Right lobe of liver (tissue), 6 donors: ENCODE results near the gene CDH2. TPM values are rescaled to one million over a fixed set of nuclear protein-coding genes. Genes with fewer than 3 reads are reported as not detected.

Experiments used
- ATAC-seq, 4 donors: fragments of 200-7000 bp; cut with Tn5 transposase; one replicate each; pipeline ENCODE4 v1.9.1; 2020; ENCODE audit warnings: mild to moderate bottlenecking in 4 of 4, moderate library complexity in 4 of 4
- DNase-seq, 3 donors: peaks; one replicate each; pipeline ENCODE4 v3.0.0-alpha.2; 2020
- H3K27ac ChIP-seq, 3 donors: fragments of 200-600 bp; one replicate each; pipeline ENCODE4 v1.8.0; 2022
- H3K27me3 ChIP-seq, 2 donors: fragments of 200-600 bp; one replicate each; pipeline ENCODE4 v1.8.0; 2022
- H3K36me3 ChIP-seq, 4 donors: fragments of 200-600 bp; sonication (generic) in 1 of 4; one replicate each; pipeline versions ENCODE4 v1.5.1 to v1.8.0; 2017 to 2022; ENCODE audit warnings: control low read depth in 1 of 4
- H3K4me1 ChIP-seq, 4 donors: fragments of 200-600 bp; sonication (generic) in 1 of 4; one replicate each; pipeline versions ENCODE4 v1.5.1 to v1.8.0; 2017 to 2022; ENCODE audit warnings: control low read depth in 1 of 4
- H3K4me3 ChIP-seq, 3 donors: fragments of 200-600 bp; one replicate each; pipeline ENCODE4 v1.8.0; 2022
- H3K9me3 ChIP-seq, 4 donors: fragments of 200-600 bp; sonication (generic) in 1 of 4; one replicate each; pipeline versions ENCODE4 v1.5.1 to v1.8.0; 2017 to 2022; ENCODE audit warnings: control low read depth in 1 of 4
- CTCF ChIP-seq, 4 donors: fragments of 200-600 bp in 3 of 4; fragments of 450-650 bp in 1 of 4; IDR thresholded peaks; one replicate each; pipeline versions ENCODE4 v1.5.1 to v1.8.0; 2016 to 2022; ENCODE audit warnings: antibody characterized with exemption in 4 of 4, mild to moderate bottlenecking in 2 of 4
- POLR2A ChIP-seq: fragments of 450-650 bp; IDR thresholded peaks from one replicate; pipeline ENCODE4 v1.6.1; 2017; ENCODE audit warnings: antibody characterized with exemption, mild to moderate bottlenecking
- WGBS: methylation state at CpG from one replicate; pipeline ENCODE4 v1.1.6; 2018; ENCODE audit warnings: low coverage, low lambda C conversion rate; ENCODE audit not compliant: insufficient coverage; ENCODE audit errors: missing lambda C conversion rate; 5-methylcytosine and 5-hydroxymethylcytosine counted together
- intact Hi-C, 2 donors: fragments of 100-400 bp; cut with DNase I; formaldehyde crosslinking; loops; one replicate each; pipeline versions ENCODE4 v1.11.2 to v1.14.1; 2022
- total RNA-seq, 6 experiments: library from RNA; depleted of rRNA in 2 of 6; stranded (reverse); fragments of >200 nt in 2 of 6; fragmentation: NEBNext Ultra II Directional in 3 of 6; extraction: Animal tissue kit (Norgen Biotek cat#: 25700) in 3 of 6; gene quantifications; one replicate each; pipeline versions ENCODE4 v1.1.0 to v1.2.4, GENCODE V29; 2016 to 2023
- donor health status: DM: no; HTN: yes; CAD: no.
- donor health status: DM: no; HTN: no; CAD: no.
- donor health status: DM: no; HTN: no; CAD: no.
- donor health status: DM: no; HTN: yes; CAD: no.
- donor health status: DM: no; HTN: yes; CAD: no.

The CDH2 gene
- total RNA-seq, 6 experiments from 2014 or later = 32.3 to 46.8 (median 35.8) TPM

DNA sequence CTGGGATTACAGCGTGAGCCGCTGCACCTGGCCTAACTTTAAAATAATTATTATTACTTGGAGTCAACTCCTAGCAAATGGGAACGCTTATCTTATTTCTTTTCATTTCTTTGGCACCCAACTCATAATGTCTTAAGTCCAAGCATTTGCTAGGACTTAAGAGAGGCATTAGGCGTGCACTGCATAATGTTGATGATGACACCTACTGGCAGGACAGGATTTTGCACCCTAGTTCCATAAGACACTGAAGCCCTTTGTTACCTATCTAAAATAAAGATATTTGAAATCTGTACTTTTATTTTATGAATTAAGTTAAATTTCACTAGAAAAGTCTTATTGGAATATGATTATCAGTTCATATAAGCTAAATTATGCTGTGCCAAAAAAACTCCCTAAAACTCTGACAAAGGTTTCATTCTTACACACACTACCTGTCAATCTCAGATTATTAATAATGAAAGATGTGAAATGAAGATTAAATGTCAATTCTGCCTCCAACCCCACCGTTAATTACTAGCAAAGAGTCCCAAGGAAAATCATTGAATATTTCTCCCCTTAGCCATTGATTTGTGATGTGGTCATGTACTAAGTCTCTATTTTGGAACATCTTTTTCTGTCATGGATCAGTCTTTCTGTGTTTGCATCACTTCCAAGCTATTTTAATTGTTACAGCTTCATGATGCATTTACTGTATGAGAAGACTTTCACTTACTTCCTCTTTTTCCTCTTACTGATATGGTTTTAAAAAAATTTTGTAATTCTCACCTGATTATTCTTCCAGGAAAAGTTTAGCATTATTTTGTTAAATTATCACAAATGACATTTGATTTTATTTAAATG, 12.7 kb upstream of the CDH2 start:
- intact Hi-C loops = loop anchor here in 1 of 2 donors (10.0 kb wide), 1 partner anchor 175 kb away; no protein-coding TSS in a partner anchor
- Histone ChIP-seq H3K27me3 (no peaks in the 10 kb centered on the region), H3K9me3 (no peaks in the 10 kb centered on the region), H3K36me3 (no peaks in the 10 kb centered on the region), H3K4me1 (peaks cover 0 to 9% (median 0%) of the 10 kb centered on the region in 4 donors), H3K4me3 (no peak overlapping the region), H3K27ac (no peak overlapping the region)
- ATAC-seq (peak; percentile 87 to 90 (median 88)), DNase-seq (peak in 1 of 3 donors; percentile 62)
- TF ChIP-seq CTCF (IDR thresholded peaks at IDR 0.05) (peak; percentile 68 to 84 (median 80)), POLR2A (no peak)
- WGBS = 53% methylated on average over 5 of the region's 5 CpGs

DNA sequence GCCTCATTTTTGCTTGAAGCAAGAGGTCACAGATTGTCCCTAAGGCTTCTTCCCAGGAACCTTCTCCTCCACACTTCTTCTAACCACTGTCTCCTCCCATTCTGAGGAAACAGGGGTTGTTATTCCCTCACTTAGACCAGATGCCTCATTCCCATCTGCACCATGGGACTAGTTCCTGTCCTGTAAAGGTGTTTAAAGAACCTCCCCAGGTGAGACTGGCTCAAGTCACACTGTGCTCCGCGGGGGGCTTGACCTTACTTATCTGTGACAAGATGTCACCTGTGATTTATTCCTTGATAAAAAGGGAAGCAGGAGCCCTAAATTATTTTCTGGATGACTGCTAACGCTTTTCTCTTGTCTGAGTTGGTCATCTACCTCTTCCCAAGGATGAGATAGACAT, 8.2 kb upstream of the CDH2 start:
- Histone ChIP-seq H3K9me3 (no peaks in the 10 kb centered on the region), H3K27me3 (no peaks in the 10 kb centered on the region), H3K4me1 (peaks cover 0 to 6% (median 0%) of the 10 kb centered on the region in 4 donors), H3K36me3 (no peaks in the 10 kb centered on the region), H3K4me3 (no peak overlapping the region), H3K27ac (no peak overlapping the region)
- DNase-seq = no peak
- ATAC-seq = no peak
- 74% methylated on average over 3 of the region's 3 CpGs for WGBS
- TF ChIP-seq POLR2A = no peak
- TF ChIP-seq CTCF (IDR thresholded peaks at IDR 0.05) = no peak
- intact Hi-C loops = loop anchor here in 1 of 2 donors (10.0 kb wide), 1 partner anchor 170 kb away; no protein-coding TSS in a partner anchor

- DNase-seq = no peak
- Histone ChIP-seq H3K27ac (no peak overlapping the region), H3K4me1 (peaks cover 0 to 6% (median 0%) of the 10 kb centered on the region in 4 donors), H3K27me3 (no peaks in the 10 kb centered on the region), H3K9me3 (no peaks in the 10 kb centered on the region), H3K4me3 (no peak overlapping the region), H3K36me3 (no peaks in the 10 kb centered on the region)
- 28% methylated on average over 4 of the region's 4 CpGs for WGBS
- TF ChIP-seq CTCF (IDR thresholded peaks at IDR 0.05) (no peak), POLR2A (no peak)
- peak; percentile 70 to 99 (median 92) for ATAC-seq
- intact Hi-C loops = loop anchor here in 1 of 2 donors (10.0 kb wide), 1 partner anchor 169 kb away; no protein-coding TSS in a partner anchor
Observed at GRCh38 chr18:28183418-28184078, 6.6 kb upstream of the CDH2 start.

- ATAC-seq (no peak), DNase-seq (no peak)
- Histone ChIP-seq H3K9me3 (no peaks in the 10 kb centered on the region), H3K4me1 (peaks cover 0 to 6% (median 0%) of the 10 kb centered on the region in 4 donors), H3K27ac (no peak overlapping the region), H3K36me3 (no peaks in the 10 kb centered on the region), H3K27me3 (no peaks in the 10 kb centered on the region), H3K4me3 (no peak overlapping the region)
- no peak for TF ChIP-seq CTCF (IDR thresholded peaks at IDR 0.05)
- TF ChIP-seq POLR2A = no peak
- 83% methylated on average over 2 of the region's 2 CpGs for WGBS
- intact Hi-C loops = loop anchor here in 1 of 2 donors (10.0 kb wide), 1 partner anchor 167 kb away; no protein-coding TSS in a partner anchor
Observed at GRCh38 chr18:28181616-28182015, 4.7 kb upstream of the CDH2 start.
